ACC112 (cell line): ENCODE results near the gene PLEKHG5.
"Not testable (repeated sequence)": the region's sequence is repeated elsewhere in the genome, so short reads cannot be mapped to it uniquely, and the experiment has no call there.

Source experiments
- H2AFZ ChIP-seq: fragments of 200-600 bp; sonication (generic); one replicate; pipeline ENCODE4 v1.6.0; 2017; ENCODE audit warnings: antibody characterized with exemption, low read length; ENCODE audit not compliant: unreplicated experiment
- H3K27ac ChIP-seq: fragments of 200-600 bp; sonication (generic); 2 replicates; pipeline ENCODE4 v1.5.1; 2014; ENCODE audit warnings: low read depth, mild to moderate bottlenecking, antibody characterized with exemption, low read length, moderate library complexity
- H3K27me3 ChIP-seq: fragments of 200-600 bp; sonication (generic); 2 replicates; pipeline ENCODE4 v1.6.1; 2014; ENCODE audit warnings: mild to moderate bottlenecking, antibody characterized with exemption, low read length, moderate library complexity, mixed read lengths; ENCODE audit not compliant: insufficient read depth
- H3K36me3 ChIP-seq: fragments of 200-600 bp; sonication (generic); 2 replicates; pipeline ENCODE4 v1.6.1; 2016; ENCODE audit warnings: mild to moderate bottlenecking, antibody characterized with exemption, low read length, moderate library complexity, mixed read lengths; ENCODE audit not compliant: insufficient read depth
- H3K4me1 ChIP-seq: fragments of 200-600 bp; sonication (generic); one replicate; pipeline ENCODE4 v1.6.1; 2016; ENCODE audit warnings: low read length, mixed read lengths; ENCODE audit not compliant: insufficient read depth, unreplicated experiment, control insufficient read depth
- H3K4me3 ChIP-seq: fragments of 200-600 bp; sonication (generic); 2 replicates; pipeline ENCODE4 v1.5.1; 2014; ENCODE audit warnings: mild to moderate bottlenecking, low read depth, low read length
- H3K79me2 ChIP-seq: fragments of 200-600 bp; sonication (generic); one replicate; pipeline ENCODE4 v1.6.0; 2016; ENCODE audit warnings: low read length; ENCODE audit not compliant: control insufficient read depth, unreplicated experiment, insufficient read depth

Gene PLEKHG5

DNA sequence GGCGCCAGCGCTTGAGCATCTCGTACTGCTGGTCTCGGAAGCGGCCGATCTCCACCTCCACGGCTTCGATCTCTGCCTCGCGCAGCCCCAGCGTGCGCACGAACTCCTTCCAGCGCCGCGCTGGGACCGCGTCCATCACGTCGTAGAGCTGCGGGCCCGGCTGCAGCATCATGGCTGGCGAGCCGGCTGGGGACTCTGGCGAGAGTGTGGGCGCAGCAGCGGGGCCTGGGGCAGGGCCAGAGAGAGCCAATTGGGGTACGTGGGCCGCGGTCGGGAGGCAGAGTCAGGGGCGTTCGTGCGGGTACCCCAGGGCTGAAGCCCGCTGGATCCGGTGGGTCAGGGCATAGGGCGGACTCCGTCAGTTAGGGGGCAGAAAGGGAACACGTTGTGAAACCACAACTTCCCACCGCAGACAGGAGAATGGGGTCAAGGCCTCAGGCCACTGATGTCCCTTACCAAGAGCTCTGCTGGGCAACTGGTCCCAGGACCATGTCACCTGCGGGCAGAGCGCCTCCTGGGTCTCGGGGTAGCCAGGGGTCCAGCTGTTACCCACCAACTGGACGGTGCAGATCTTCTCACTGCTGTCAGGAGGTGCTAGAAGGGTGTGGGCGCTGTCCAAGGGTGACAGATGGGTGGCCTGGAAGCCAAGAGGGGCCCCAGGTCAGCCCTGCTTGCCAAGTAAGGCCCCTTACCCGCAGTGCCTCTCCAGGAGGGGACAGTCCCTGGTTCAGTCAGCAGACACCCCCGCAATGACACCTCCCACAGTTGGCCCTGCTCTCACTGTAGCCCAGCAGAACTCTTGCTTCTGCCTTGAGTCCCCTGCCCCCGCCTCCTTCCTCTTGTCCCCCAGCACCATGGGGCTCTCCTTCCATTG is 29.7 kb downstream of the PLEKHG5 start:
- Histone ChIP-seq H3K36me3 (peaks cover 22% of the 10 kb centered on the region; the same call in 1 of the 2 replicates), H3K4me1 (no peaks in the 10 kb centered on the region), H3K4me3 (no peak overlapping the region), H2AFZ (no peak overlapping the region), H3K27ac (no peak overlapping the region), H3K27me3 (no peaks in the 10 kb centered on the region), H3K79me2 (no peaks in the 10 kb centered on the region)

DNA sequence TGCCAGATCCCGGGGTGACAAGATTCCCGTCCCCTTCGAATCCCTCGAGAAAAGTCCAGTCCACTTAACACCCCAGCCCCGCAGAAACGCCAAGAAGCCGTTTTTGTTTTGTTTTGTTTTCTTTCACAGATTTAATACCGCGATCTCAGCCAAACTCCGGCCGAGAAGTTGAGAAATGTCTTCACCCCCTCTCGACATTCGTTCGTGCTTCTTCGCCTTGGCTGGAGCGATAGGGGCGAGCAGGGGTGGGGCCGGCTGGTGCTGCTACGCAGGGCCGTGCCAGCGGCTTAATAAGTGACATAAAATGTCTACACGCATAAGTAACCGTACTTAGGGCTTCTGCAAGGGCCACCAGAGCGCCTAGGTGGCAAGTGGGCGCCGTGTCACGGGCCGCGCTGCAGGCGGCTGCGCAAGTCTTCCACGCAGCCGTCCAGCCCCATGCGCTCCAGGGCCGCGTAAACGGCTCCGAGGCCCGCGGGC is 30.4 kb downstream of the PLEKHG5 start:
- H3K79me2 ChIP-seq = no peaks in the 10 kb centered on the region
- H3K4me3 ChIP-seq = no peak overlapping the region
- H3K36me3 ChIP-seq = peaks cover 22% of the 10 kb centered on the region; the same call in 1 of the 2 replicates
- H2AFZ ChIP-seq = no peak overlapping the region
- H3K27ac ChIP-seq = no peak overlapping the region
- no peaks in the 10 kb centered on the region for H3K27me3 ChIP-seq
- no peaks in the 10 kb centered on the region for H3K4me1 ChIP-seq

DNA sequence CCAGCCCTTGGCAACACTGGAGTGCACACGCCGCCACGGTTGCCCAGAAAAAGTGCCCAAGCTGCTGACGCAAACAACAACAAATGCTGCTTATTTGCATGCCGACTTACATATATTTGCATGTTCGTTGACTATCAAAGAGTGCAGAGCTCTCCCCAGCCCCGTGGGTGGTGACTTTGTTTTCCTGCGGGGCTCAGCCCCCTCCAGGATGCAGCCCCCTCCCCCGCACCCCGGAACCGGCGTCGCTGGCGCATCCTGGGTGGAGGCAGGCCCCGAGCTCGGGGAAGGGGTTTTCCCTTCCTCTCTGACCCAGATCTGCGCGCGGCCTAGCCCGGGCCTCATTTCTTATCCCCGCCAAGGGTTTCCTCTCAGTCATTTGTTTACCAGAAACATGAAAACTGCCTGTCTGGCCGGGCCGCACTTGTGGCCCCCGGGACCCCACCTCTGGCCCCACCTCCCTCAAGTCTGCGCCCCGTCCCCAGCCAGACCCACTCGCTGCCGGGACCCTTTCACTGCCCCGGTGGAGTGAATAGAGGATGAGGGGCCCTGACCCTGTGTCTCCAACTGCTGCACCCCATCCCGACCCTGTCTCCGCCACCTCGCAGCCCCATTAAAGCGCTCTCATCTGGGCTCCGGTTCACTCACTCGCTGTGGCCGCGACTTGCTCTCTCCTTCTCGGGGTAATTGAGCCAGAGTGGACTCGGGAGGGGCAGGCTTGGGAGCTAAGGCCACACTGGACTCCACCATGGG is 31.0 kb downstream of the PLEKHG5 start:
- Histone ChIP-seq H3K27ac (no peak overlapping the region), H3K4me1 (no peaks in the 10 kb centered on the region), H3K79me2 (no peaks in the 10 kb centered on the region), H3K27me3 (peaks cover 3% of the 10 kb centered on the region), H2AFZ (no peak overlapping the region), H3K36me3 (peaks cover 22% of the 10 kb centered on the region; the same call in 1 of the 2 replicates), H3K4me3 (no peak overlapping the region)

DNA sequence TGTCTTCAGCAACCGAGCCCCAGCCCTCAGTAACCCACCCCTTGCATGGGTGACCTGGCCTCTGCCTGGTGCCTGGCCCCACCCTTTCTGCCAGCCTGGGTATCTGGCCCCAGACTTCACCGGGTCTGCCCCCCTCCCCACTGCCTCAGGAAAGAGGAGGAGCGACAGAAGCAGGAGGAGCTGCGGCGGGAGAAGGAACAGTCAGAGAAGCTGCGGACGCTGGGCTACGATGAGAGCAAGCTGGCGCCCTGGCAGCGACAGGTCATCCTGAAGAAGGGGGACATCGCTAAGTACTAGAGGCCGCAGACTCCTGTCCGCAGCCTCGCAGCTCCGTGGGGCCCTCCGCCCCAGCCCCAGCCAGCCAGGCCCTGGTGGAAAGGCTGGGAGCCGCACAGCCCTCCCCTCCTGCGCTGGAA is 31.6 kb downstream of the PLEKHG5 start:
- Histone ChIP-seq H3K27ac (no peak overlapping the region), H2AFZ (no peak overlapping the region), H3K79me2 (no peaks in the 10 kb centered on the region), H3K36me3 (peaks cover 22% of the 10 kb centered on the region; the same call in 1 of the 2 replicates), H3K4me1 (no peaks in the 10 kb centered on the region), H3K4me3 (no peak overlapping the region), H3K27me3 (peaks cover 5% of the 10 kb centered on the region)

- Histone ChIP-seq H3K79me2 (no peaks in the 10 kb centered on the region), H3K27ac (no peak overlapping the region), H2AFZ (no peak overlapping the region), H3K36me3 (peaks cover 10% of the 10 kb centered on the region; the same call in 1 of the 2 replicates), H3K4me3 (no peak overlapping the region), H3K4me1 (no peaks in the 10 kb centered on the region), H3K27me3 (peaks cover 22% of the 10 kb centered on the region)
Observed at GRCh38 chr1:6456800-6457466, 34.5 kb downstream of the PLEKHG5 start.

- peaks cover 28% of the 10 kb centered on the region for H3K27me3 ChIP-seq
- H3K36me3 ChIP-seq = not testable (repeated sequence)
Observed at GRCh38 chr1:6455752-6456520, 35.5 kb downstream of the PLEKHG5 start.

DNA sequence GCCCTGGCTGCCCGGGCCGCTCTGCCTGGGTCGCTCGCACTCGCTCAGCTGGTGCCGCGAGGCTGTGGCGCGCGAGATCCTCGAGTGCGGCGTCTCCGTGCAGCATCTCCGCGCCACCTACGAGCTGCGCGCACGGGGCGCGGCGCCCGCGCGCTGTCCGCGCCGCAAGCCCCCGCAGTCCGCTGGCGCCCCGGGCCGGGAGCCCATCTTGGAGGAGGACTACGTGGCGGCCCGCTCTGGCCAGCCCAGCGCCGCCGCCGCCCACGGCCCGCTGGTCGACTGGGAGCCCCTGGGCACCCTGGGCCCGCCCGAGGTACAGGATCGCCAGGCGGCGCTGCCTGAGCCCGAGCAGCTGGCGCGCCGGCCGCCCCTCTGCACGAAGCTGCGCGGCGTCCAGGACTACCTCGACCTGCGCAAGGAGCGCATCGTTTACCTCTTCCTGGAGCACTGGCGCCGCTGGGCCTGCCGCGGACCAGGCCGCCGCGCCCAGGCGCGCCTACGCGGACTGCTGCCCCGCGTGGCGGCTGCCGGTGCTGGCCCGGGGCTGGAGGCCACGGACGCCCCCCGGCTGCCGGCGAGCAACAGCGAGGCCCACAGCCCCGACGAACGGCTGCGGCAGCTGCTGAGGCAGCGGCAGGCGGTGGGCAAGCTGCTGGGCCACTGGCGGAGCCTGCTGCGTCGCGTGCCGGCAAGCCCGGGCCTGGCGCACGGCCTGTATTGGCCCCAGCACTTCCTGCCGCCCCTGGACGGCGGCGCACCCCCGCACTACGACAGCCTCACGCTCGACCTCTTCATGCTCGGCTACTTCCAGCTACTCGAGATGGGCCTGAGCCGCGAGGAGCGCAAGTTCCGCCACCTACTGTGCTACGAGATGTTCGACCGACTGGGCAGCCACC is 36.4 kb downstream of the PLEKHG5 start:
- Histone ChIP-seq H3K27me3 (peaks cover 37% of the 10 kb centered on the region), H3K4me3 (0 out of 2 replicates have a peak overlapping the region, but pooled peaks have one; percentile 21)

More at GRCh38 chr1:6455752-6456520, 35.5 kb downstream of the PLEKHG5 start:
- not testable (repeated sequence) for H2AFZ ChIP-seq, H3K27ac ChIP-seq, H3K4me1 ChIP-seq, H3K4me3 ChIP-seq, H3K79me2 ChIP-seq

GRCh38 chr1:6453895-6454855 is 37.3 kb downstream of the PLEKHG5 start:
- Histone ChIP-seq H3K27me3 (peaks cover 46% of the 10 kb centered on the region), H3K4me3 (0 out of 2 replicates have a peak overlapping the region, but pooled peaks have one; percentile 21)
- H2AFZ ChIP-seq, H3K27ac ChIP-seq, H3K36me3 ChIP-seq, H3K79me2 ChIP-seq, H3K4me1 ChIP-seq: not testable (repeated sequence)

More for the DNA sequence above, 36.4 kb downstream of the PLEKHG5 start:
- no peak overlapping the region for H3K27ac ChIP-seq
- no peaks in the 10 kb centered on the region for H3K79me2 ChIP-seq
- no peaks in the 10 kb centered on the region for H3K36me3 ChIP-seq
- no peak overlapping the region for H2AFZ ChIP-seq
- no peaks in the 10 kb centered on the region for H3K4me1 ChIP-seq
